Measurements from ENCODE around the gene RANGAP1. TPM values are rescaled to one million over a fixed set of nuclear protein-coding genes. Genes with fewer than 3 reads are reported as not detected.
A peak's percentile ranks its signal among the peaks of the same experiment; 100 is the strongest.

RANGAP1 gene
- total and polyA plus RNA-seq, 2 of the 13 experiments (the other 11 are each of a cell fraction or from before 2014, with no cell fraction given) = 51.8 to 83.9 TPM

GRCh38 chr22:41286639-41287091 is 678 bp upstream of the RANGAP1 start (continued):
- TF ChIP-seq ZNF124 (CRISPR knock-in tag; IDR thresholded peaks at IDR 0.05) (no peak), ZNF550 (CRISPR knock-in tag; IDR thresholded peaks at IDR 0.05; ENCODE audit: borderline replicate concordance) (no peak), ZNF770 (CRISPR knock-in tag; IDR thresholded peaks at IDR 0.05) (no peak), MTF1 (CRISPR knock-in tag; IDR thresholded peaks at IDR 0.05) (no peak), ZHX2 (IDR thresholded peaks at IDR 0.05; ENCODE audit: low read depth) (no peak), ZHX2 (CRISPR knock-in tag; IDR thresholded peaks at IDR 0.05; ENCODE audit: borderline replicate concordance) (no peak; the same call in 1 of the 2 replicates), DZIP1 (CRISPR knock-in tag; IDR thresholded peaks at IDR 0.05) (no peak), SCMH1 (CRISPR knock-in tag; IDR thresholded peaks at IDR 0.05; ENCODE audit: borderline replicate concordance) (no peak), ZBTB42 (CRISPR knock-in tag; IDR thresholded peaks at IDR 0.05) (no peak), RFX1 (IDR thresholded peaks at IDR 0.05) (no peak), TARDBP (CRISPR knock-in tag; IDR thresholded peaks at IDR 0.05) (0 out of 2 replicates have a peak, but pooled peaks have one; percentile 30), ZC3H13 (CRISPR knock-in tag; IDR thresholded peaks at IDR 0.05) (no peak), PRDM15 (CRISPR knock-in tag; IDR thresholded peaks at IDR 0.05) (peak; percentile 96), CHCHD3 (CRISPR knock-in tag; IDR thresholded peaks at IDR 0.05) (no peak), ZNF709 (CRISPR knock-in tag; IDR thresholded peaks at IDR 0.05) (no peak)
- TF ChIP-seq, protein P1, sequence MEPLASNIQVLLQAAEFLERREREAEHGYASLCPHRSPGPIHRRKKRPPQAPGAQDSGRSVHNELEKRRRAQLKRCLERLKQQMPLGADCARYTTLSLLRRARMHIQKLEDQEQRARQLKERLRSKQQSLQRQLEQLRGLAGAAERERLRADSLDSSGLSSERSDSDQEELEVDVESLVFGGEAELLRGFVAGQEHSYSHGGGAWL (CRISPR knock-in tag; IDR thresholded peaks at IDR 0.05) = no peak
